Right lobe of liver (tissue), 6 donors: ENCODE data around the gene CFLAR. TPM values are rescaled to one million over a fixed set of nuclear protein-coding genes. Genes with fewer than 3 reads are reported as not detected.

Experiments used
- ATAC-seq, 4 donors: fragments of 200-7000 bp; cut with Tn5 transposase; one replicate each; pipeline ENCODE4 v1.9.1; 2020; ENCODE audit warnings: mild to moderate bottlenecking in 4 of 4, moderate library complexity in 4 of 4
- DNase-seq, 3 donors: peaks; one replicate each; pipeline ENCODE4 v3.0.0-alpha.2; 2020
- H3K27ac ChIP-seq, 3 donors: fragments of 200-600 bp; one replicate each; pipeline ENCODE4 v1.8.0; 2022
- H3K27me3 ChIP-seq, 2 donors: fragments of 200-600 bp; one replicate each; pipeline ENCODE4 v1.8.0; 2022
- H3K36me3 ChIP-seq, 4 donors: fragments of 200-600 bp; sonication (generic) in 1 of 4; one replicate each; pipeline versions ENCODE4 v1.5.1 to v1.8.0; 2017 to 2022; ENCODE audit warnings: control low read depth in 1 of 4
- H3K4me1 ChIP-seq, 4 donors: fragments of 200-600 bp; sonication (generic) in 1 of 4; one replicate each; pipeline versions ENCODE4 v1.5.1 to v1.8.0; 2017 to 2022; ENCODE audit warnings: control low read depth in 1 of 4
- H3K4me3 ChIP-seq, 3 donors: fragments of 200-600 bp; one replicate each; pipeline ENCODE4 v1.8.0; 2022
- H3K9me3 ChIP-seq, 4 donors: fragments of 200-600 bp; sonication (generic) in 1 of 4; one replicate each; pipeline versions ENCODE4 v1.5.1 to v1.8.0; 2017 to 2022; ENCODE audit warnings: control low read depth in 1 of 4
- CTCF ChIP-seq, 4 donors: fragments of 200-600 bp in 3 of 4; fragments of 450-650 bp in 1 of 4; IDR thresholded peaks; one replicate each; pipeline versions ENCODE4 v1.5.1 to v1.8.0; 2016 to 2022; ENCODE audit warnings: antibody characterized with exemption in 4 of 4, mild to moderate bottlenecking in 2 of 4
- POLR2A ChIP-seq: fragments of 450-650 bp; IDR thresholded peaks from one replicate; pipeline ENCODE4 v1.6.1; 2017; ENCODE audit warnings: antibody characterized with exemption, mild to moderate bottlenecking
- WGBS: methylation state at CpG from one replicate; pipeline ENCODE4 v1.1.6; 2018; ENCODE audit warnings: low coverage, low lambda C conversion rate; ENCODE audit not compliant: insufficient coverage; ENCODE audit errors: missing lambda C conversion rate; 5-methylcytosine and 5-hydroxymethylcytosine counted together
- intact Hi-C, 2 donors: fragments of 100-400 bp; cut with DNase I; formaldehyde crosslinking; loops; one replicate each; pipeline versions ENCODE4 v1.11.2 to v1.14.1; 2022
- total RNA-seq, 6 experiments: library from RNA; depleted of rRNA in 2 of 6; stranded (reverse); fragments of >200 nt in 2 of 6; fragmentation: NEBNext Ultra II Directional in 3 of 6; extraction: Animal tissue kit (Norgen Biotek cat#: 25700) in 3 of 6; gene quantifications; one replicate each; pipeline versions ENCODE4 v1.1.0 to v1.2.4, GENCODE V29; 2016 to 2023
- donor health status: DM: no; HTN: yes; CAD: no.
- donor health status: DM: no; HTN: no; CAD: no.
- donor health status: DM: no; HTN: no; CAD: no.
- donor health status: DM: no; HTN: yes; CAD: no.
- donor health status: DM: no; HTN: yes; CAD: no.

CFLAR gene
- total RNA-seq, 6 experiments from 2014 or later: 50.2 to 85.4 (median 66.3) TPM

GRCh38 chr2:201194097-201194496, 78.1 kb downstream of the CFLAR start:
- H3K9me3 ChIP-seq: no peaks in the 10 kb centered on the region
- no peak overlapping the region for H3K4me3 ChIP-seq
- 14% methylated on average over 3 of the region's 3 CpGs for WGBS
- no peak for TF ChIP-seq CTCF (IDR thresholded peaks at IDR 0.05)
- TF ChIP-seq POLR2A: no peak
- H3K4me1 ChIP-seq: peaks cover 0 to 23% (median 9%) of the 10 kb centered on the region in 4 donors
- ATAC-seq: peak; percentile 24 to 50 (median 32)
- no peak for DNase-seq
- intact Hi-C loops: no loop called here
- no peaks in the 10 kb centered on the region for H3K27me3 ChIP-seq
- no peak overlapping the region for H3K27ac ChIP-seq
- H3K36me3 ChIP-seq: peaks cover 0 to 21% (median 2%) of the 10 kb centered on the region in 4 donors

GRCh38 chr2:201195331-201195730, 79.4 kb downstream of the CFLAR start:
- Histone ChIP-seq H3K36me3 (peaks cover 0 to 24% (median 2%) of the 10 kb centered on the region in 4 donors), H3K4me1 (peaks cover 0 to 23% (median 9%) of the 10 kb centered on the region in 4 donors), H3K9me3 (no peaks in the 10 kb centered on the region), H3K27ac (no peak overlapping the region), H3K27me3 (no peaks in the 10 kb centered on the region), H3K4me3 (no peak overlapping the region)
- TF ChIP-seq POLR2A: no peak
- no peak for TF ChIP-seq CTCF (IDR thresholded peaks at IDR 0.05)
- WGBS: 59% methylated on average over 2 of the region's 3 CpGs
- intact Hi-C loops: no loop called here
- DNase-seq (no peak), ATAC-seq (no peak)

DNA sequence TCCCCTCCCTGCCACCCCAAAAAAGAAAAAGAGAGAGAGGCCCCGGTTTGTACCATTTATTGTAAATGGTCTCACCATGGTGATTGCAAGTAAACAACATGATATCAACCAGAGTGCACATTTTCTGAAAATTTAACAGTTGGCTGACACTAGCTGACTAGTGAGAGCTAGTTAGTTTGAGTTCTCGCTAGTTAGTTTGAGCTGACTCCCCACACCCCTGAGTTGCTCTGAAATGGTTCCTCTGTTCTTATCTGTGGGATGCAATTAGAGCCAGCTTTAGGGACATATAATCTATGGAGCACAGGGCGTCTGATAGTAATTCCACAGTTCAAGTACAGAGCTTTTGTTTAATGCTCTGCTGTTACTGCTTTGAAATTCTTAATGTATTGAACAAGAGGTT, 80.0 kb downstream of the CFLAR start:
- intact Hi-C loops: no loop called here
- no peaks in the 10 kb centered on the region for H3K27me3 ChIP-seq
- H3K4me3 ChIP-seq: no peak overlapping the region
- ATAC-seq (no peak), DNase-seq (no peak)
- no peaks in the 10 kb centered on the region for H3K9me3 ChIP-seq
- H3K36me3 ChIP-seq: peaks cover 0 to 27% (median 2%) of the 10 kb centered on the region in 4 donors
- peaks cover 0 to 19% (median 7%) of the 10 kb centered on the region in 4 donors for H3K4me1 ChIP-seq
- 85% methylated on average over 3 of the region's 3 CpGs for WGBS
- TF ChIP-seq POLR2A (no peak), CTCF (IDR thresholded peaks at IDR 0.05) (no peak)
- H3K27ac ChIP-seq: no peak overlapping the region

- no peak for TF ChIP-seq POLR2A
- TF ChIP-seq CTCF (IDR thresholded peaks at IDR 0.05): no peak
- Histone ChIP-seq H3K4me1 (peaks cover 0 to 11% (median 3%) of the 10 kb centered on the region in 4 donors), H3K27ac (no peak overlapping the region), H3K9me3 (no peaks in the 10 kb centered on the region), H3K4me3 (no peak overlapping the region), H3K36me3 (peaks cover 0 to 27% (median 2%) of the 10 kb centered on the region in 4 donors), H3K27me3 (no peaks in the 10 kb centered on the region)
- DNase-seq: no peak
- intact Hi-C loops: no loop called here
- no peak for ATAC-seq
- 83% methylated on average over 1 of the region's 1 CpG for WGBS
Observed at GRCh38 chr2:201196803-201197202, 80.8 kb downstream of the CFLAR start.

GRCh38 chr2:201197781-201198180, 81.8 kb downstream of the CFLAR start:
- DNase-seq (no peak), ATAC-seq (no peak)
- H3K4me3 ChIP-seq: no peak overlapping the region
- intact Hi-C loops: no loop called here
- 59% methylated on average over 4 of the region's 4 CpGs for WGBS
- no peaks in the 10 kb centered on the region for H3K27me3 ChIP-seq
- H3K4me1 ChIP-seq: peaks cover 0 to 3% (median 0%) of the 10 kb centered on the region in 4 donors
- H3K27ac ChIP-seq: no peak overlapping the region
- TF ChIP-seq POLR2A (no peak), CTCF (IDR thresholded peaks at IDR 0.05) (no peak)
- no peaks in the 10 kb centered on the region for H3K9me3 ChIP-seq
- H3K36me3 ChIP-seq: peaks cover 0 to 27% (median 2%) of the 10 kb centered on the region in 4 donors
